GM21786 (cell line): ENCODE data around the gene TMEM184A.

ENCODE experiments used
- ATAC-seq: cut with Tn5 transposase; IDR thresholded peaks from one replicate; pipeline ENCODE4 v1.9.1; 2021; ENCODE audit not compliant: unreplicated experiment

Gene TMEM184A

GRCh38 chr7:1553512-1554210, 2.3 kb downstream of the TMEM184A start:
- ATAC-seq: no peak

DNA sequence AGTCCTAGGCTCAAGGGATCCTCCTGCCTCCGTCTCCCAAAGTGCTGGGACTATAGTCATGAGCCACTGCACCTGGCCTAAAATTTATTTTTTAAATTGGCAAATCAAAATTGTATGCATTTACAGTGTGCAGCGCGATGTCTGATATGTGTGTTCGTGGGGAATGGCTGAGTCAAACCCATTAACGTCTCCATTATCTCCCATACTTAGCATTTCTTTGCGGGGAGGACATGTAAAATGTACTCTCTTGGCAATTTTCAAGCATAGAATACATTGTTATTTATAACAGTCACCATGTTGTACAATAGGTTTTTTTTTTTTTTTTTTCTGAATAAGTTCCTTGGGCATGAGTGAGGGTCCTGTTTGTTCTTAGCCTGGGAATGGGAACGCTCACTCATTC, 3.8 kb downstream of the TMEM184A start:
- no peak for ATAC-seq

- no peak for ATAC-seq
Observed at GRCh38 chr7:1550846-1551155, 5.2 kb downstream of the TMEM184A start.

GRCh38 chr7:1550005-1550845, 5.8 kb downstream of the TMEM184A start:
- ATAC-seq: no peak

DNA sequence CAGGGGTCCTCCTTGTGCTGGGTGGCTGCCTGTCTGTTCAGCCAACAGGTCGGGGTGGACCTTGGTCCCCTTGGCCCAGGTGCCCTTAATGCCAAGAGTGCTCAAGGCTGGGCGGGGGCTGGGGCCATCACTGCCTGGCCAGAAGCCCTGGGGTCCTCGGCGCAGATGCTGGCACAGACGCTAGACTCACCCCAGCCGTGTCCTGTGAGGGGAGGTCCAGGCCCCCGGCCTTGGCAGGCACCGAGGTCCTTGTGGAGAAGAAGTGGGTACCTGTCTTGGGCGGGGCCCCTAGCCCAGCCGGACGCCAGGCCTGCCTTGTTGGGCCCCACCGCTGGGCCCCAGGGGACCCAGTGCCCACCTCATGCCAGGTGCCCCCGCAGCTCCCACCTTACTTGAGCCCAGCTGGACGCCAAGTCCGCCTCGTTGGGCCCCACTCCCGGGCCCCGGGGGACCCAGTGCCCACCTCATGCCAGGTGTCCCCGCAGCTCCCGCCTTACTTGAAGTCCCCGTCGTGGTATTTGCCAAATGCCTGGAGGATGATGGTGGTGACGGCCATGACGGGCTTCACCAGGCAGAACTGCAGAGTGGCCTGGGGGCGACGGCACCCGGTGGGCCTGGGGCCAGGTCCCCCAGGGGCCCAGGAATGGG, 6.5 kb downstream of the TMEM184A start:
- ATAC-seq: no peak

DNA sequence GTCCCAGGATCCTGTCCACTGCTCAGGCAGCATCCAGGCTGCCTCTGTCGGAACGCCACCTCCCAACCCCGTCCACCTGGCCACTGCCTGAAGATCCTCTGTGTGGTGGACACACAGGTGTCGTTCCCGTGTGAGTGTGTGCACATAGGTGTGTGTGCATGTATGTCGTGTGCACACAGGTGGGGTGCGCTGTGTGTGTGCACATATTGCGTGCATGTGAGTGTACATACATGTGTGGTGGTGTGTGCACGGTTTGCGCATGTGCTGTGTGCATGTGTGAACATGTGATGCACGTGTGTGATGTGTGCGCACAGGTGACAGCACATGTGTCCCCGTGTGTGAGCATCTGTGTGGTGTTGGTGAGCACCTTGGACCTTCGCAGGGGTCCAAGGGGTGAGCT, 7.1 kb downstream of the TMEM184A start:
- ATAC-seq: no peak

- no peak for ATAC-seq
Observed at GRCh38 chr7:1548438-1548831, 7.6 kb downstream of the TMEM184A start.

DNA sequence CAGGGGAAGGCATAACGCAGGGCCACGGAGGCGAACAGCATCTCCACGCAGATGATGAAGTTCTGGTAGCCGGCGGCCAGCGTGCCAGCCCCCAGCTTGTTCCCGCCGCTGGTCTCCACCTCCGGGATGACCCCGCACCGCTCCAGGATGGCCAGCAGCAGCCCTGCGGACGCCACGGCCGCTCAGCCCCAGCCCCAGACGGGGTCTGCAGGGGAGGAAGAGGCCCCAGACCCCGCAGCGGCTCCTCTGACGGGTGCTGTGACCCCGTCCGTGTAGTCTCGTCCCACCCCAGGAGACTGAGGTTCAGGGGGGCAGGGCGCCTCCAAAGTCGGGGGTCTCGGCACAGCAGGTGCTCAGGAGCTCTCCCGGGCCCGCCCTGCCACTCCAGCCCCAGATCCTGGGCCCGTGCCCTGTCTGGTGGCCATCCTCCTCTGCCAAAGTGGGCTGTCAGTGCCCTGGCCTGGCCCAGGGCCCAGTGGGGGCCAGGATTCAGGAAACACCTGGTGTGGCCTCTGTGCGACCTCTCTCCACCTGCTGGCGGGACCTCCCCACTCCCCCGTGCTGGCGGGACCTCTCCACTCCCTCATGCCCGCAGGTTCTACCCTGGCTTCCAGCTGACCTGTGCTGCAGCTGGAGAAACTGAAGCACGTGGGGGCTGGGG, 8.1 kb downstream of the TMEM184A start:
- ATAC-seq: no peak

DNA sequence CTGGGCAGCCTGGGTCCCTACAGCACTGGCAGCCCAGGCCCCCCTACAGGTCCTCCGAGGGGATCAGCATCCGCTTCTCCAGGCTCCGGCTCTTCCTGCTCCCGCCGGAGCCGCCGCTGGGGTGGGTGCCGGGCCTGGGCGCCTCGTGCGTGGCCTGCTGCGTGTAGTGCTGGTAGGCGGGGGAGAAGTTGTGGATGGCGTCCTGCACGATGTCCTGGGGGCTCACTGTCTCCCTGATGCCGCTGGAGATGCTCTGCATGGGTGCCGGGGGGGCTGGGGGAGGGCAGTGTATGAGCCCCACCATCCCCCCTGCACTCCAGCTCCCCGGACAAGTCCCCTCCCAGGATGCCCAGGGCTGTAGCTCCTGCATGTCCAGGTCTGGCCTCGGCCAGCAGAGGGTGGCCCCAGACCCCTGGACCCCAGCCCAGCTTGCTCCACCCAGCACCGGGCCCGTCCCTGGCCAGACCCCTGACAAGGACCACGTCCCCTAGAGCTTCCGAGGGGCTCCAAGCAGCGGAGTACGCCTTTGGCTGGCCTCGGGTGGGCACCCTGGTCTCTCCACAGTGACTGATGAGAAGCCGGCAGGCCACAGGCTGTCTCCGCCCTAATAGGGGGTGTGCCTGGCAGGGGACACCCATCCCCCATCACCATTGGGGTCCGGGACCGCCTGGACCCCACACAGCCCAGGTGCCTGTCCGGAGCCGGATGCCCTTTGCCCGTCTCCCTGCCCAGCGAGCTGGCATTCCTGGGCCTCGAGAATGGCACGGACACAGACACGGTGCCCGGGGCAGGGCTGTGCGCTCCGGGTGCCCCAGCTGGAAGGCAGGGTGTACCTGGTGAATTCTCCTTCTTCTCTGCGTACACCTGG, 8.9 kb downstream of the TMEM184A start:
- no peak for ATAC-seq

- no peak for ATAC-seq
Observed at GRCh38 chr7:1546274-1546908, 9.6 kb downstream of the TMEM184A start.

- no peak for ATAC-seq
Observed at GRCh38 chr7:1545417-1546246, 10.4 kb downstream of the TMEM184A start.

DNA sequence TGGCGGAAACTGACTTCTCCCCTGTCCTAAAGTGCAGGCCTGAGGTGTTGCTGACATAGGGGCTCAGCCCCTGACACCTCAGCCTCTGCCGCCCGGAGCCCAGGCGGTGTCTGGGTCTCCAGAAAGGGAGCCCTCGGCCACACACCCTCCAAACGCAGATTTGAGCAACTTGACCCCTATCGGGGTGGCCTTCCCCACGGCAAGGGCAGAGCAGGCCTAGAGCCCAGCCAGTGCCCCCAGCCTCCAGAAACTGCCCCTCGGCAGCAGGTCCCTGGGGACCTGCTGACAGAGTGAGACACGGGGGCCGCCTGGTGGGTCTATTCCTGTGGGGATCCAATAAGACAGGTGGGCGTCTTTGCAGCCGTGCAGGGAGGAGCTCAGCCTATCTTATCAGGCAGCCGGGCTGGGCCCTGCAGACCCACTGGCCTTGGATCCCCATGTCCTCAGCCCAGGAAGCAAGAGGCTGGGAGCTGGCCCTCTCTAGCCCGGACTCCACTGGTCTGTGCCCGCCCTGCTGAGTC, 11.0 kb downstream of the TMEM184A start:
- no peak for ATAC-seq

DNA sequence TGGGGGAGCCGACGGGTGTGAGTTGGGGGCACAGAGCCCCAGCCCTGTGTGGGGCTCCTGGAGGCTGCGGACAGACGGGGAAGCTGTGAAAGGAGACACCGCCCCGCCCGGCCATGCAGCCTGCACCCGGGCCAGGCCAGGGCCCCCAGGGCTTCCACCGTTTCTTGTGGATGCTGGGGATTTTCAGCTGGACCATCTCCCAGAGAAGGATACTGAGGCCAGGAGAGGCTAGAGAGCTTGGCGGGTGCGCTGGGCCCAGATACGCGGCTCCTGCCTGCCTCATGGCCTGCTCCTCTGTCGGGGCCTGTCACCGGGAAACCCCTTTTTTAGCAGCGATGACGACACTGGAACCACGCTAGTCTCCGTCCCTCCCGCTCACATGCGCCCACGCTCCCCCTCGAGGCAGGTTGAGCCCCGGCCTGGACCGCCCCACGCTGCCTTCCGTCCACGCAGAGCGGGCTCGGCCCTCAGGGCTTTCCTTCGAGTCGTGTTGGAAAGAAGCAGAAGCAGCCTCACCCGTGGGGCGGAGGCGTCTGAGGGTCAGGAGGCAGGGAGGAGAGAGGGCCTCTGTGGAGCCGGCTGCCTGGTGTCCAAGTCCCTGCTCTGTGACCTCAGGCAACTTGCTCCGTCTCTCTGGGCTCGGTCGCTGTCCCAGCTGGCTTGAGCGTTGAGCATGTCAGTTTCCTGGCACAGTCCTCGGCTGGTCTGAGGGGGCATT, 11.7 kb downstream of the TMEM184A start:
- ATAC-seq: no peak

DNA sequence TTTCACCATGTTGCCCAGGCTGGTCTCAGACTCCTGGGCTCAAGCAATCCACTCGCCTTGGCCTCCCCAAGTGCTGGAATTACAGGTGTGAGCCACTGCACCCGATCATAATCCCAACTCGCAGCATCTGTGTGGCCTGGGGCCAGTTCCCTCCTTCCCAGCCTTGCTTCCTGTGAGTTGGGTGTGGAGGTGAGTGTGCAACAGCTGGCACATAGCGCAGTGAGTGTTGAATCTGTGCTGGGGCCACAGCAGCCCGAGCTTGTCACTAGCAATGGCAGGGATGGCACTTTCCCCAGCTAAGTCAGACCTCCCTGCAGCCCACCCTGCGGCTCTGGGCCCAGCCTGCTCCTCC, 12.2 kb downstream of the TMEM184A start:
- ATAC-seq: no peak

GRCh38 chr7:1542841-1543747, 12.9 kb downstream of the TMEM184A start:
- ATAC-seq: no peak

DNA sequence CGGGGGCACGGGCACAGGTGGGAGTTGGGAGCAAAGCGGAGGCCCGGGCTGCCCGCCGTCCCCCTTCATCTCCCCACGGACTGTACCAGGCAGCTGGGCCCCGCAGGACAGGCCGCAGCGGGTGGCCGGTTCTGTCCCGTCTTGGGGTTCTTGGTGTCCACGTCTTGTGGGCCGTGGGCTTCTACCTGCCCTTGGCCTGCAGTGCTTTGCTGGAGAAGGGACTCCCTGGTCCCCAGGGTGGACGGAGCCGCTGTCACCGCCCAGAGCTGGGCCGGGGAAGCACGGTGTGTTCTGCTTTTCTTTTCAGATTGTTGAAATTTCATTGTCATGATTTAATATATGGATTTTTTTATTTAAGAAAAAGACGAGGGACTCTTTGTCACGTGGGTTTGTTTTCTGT, 13.7 kb downstream of the TMEM184A start:
- no peak for ATAC-seq

DNA sequence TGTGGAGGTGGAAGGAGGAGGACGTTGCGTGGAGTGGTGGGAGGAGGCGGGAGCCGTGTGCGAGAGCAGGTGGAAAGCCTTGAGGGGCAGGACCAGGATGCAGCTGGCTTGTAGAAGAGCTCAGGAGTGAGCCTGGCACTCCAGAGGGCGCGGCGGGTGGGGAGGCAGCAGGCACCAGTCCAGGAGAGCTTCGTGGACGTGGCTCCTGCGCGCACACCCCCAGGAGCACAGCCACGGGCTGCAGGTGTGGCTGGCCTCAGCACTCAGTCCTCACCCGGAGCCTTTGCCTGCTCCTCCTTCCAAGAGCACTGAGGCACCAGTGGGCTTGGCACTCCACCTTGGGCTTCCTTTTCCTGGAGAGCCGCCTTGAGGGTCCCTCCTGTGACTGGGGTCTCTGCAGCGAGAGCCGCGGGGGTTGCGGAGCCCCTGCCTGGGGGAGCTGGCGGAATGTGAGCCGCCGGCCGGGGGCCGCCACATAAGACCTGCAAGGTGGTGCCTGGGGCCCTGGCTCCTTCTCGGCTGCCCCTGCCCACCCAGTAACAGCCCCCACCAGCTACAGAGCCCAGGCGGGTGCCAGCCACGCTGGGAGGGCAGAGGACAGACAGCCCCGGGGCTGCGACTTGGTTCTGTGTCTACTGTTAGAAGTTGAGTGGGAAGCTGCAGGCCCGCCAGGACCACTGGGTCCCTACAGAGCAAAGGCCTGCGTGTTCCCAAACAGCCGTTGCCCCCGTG, 14.4 kb downstream of the TMEM184A start:
- no peak for ATAC-seq
